GM18511 (cell line): ENCODE data around the gene SPDEF.

Experiments
- ATAC-seq: cut with Tn5 transposase; IDR thresholded peaks from one replicate; pipeline ENCODE4 v1.9.1; 2021; ENCODE audit warnings: mild to moderate bottlenecking, moderate library complexity; ENCODE audit not compliant: unreplicated experiment

Gene SPDEF

GRCh38 chr6:34517461-34517881, 38.7 kb downstream of the SPDEF start:
- ATAC-seq = no peak

- ATAC-seq = no peak
Observed at GRCh38 chr6:34516391-34517324, 39.5 kb downstream of the SPDEF start.

GRCh38 chr6:34515473-34516387, 40.4 kb downstream of the SPDEF start:
- ATAC-seq = no peak

- no peak for ATAC-seq
Observed at GRCh38 chr6:34514593-34515472, 41.3 kb downstream of the SPDEF start.

GRCh38 chr6:34514112-34514511, 42.0 kb downstream of the SPDEF start:
- ATAC-seq = no peak

- ATAC-seq = no peak
Observed at GRCh38 chr6:34513646-34514045, 42.5 kb downstream of the SPDEF start.

GRCh38 chr6:34512738-34513115, 43.4 kb downstream of the SPDEF start:
- ATAC-seq = no peak

GRCh38 chr6:34511915-34512737, 44.0 kb downstream of the SPDEF start:
- no peak for ATAC-seq

DNA sequence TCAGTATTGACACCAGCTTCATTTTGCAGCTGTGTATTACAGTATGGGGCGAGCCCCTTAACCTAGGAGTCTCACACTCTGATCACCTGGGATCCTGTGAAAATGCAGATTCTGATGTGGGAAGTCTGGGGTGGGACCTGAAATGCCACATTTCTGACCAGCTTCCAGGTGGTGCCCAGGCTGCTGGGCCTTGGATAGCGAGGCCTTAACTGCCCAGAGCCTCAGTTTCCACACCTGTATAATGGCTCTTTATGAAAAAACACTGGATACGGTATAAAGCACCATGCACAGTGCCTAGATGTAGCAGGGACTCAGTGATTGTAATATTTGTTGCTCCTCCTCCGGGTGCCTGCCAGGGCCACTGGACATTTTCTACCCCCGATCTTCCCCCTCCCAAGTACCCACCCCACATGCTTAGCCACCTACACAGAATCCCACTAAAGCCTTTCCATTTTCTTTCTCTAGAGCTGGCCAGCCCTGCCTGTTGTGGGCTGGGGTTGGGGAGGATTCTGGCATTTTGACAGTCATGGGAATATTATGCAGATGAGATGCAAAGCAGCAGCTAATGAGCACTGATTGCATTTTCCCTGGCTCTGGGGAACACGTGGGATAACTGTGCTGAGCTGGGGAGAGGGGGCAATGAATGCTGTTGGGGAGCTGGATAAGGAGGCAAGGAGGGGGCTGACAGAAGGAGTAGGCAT, 44.8 kb downstream of the SPDEF start:
- ATAC-seq = no peak

DNA sequence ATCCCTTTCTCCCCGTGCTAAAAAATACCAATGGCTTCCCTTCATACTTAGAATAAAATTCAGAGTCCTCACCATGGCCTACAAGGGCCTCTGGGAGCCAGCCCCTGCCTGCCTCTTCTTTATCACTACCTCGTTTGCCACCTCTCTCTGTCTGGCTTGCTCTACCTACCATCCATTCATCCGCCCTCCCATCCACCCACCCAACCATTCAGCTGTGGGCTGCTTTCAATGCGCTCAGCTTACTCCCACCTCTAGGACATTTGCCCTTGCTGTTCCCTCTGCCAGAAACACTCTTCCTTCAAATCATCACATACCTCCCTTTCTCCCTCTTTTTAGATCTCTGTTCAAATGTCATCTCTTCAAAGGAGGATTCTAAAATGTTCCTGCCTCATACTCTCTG, 45.8 kb downstream of the SPDEF start:
- no peak for ATAC-seq

GRCh38 chr6:34509782-34510181, 46.3 kb downstream of the SPDEF start:
- ATAC-seq = no peak

DNA sequence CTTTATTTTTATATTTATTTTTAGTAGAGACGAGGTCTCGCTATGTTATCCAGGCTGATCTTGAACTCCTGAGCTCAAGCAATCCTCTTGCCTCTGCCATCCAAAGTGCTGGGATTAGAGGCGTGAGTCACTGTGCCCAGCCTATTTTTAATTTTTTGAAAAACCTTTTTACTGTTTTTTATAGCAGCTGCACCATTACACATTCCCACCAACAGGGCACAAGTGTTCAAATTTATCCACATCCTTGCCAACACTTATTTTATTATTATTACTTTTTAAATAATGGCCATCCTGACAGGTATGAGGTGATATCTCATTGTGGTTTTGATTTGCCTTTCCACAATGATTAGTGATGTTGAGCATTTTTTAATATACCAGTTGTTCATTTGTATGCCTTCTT, 47.7 kb downstream of the SPDEF start:
- ATAC-seq = no peak

DNA sequence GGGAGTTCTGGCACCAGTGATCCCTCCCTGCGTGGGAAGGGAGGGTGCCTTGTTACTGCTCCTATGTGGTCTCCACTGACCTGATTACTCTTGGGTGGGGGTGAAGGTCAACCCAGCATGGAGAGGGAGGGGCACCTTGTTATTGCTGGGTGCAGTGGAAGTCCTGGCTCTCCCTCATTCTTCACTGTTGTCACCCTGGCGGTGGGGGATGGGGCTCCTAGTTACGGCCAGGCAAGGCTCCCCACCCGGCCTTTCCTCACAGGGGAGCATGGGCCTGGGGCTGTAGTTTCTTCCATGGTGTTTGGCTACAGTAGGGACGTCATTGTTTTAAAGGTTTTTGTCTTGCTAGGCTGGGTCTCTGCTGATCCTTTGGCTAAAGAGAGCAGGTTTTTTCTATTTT, 49.4 kb downstream of the SPDEF start:
- no peak for ATAC-seq

DNA sequence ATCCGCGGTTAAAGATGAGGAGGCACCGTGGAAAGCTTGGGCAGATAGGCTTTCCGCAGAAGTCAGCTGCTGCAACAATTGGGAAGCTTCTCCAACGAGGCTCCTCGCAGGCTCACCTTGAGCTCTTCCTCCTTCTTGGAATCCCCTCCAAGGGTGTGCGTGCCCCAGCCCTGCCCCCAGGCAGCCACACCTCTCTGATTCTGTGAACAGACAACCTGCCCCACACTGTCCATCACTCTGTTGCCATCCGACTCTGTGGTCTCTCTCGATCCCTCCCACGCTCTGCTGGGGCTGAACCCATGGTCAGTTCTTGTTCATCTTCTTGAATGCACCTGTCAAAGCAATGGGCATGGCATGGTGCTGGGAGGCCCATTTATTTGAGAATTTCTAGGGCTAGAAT, 58.7 kb downstream of the SPDEF start:
- no peak for ATAC-seq

DNA sequence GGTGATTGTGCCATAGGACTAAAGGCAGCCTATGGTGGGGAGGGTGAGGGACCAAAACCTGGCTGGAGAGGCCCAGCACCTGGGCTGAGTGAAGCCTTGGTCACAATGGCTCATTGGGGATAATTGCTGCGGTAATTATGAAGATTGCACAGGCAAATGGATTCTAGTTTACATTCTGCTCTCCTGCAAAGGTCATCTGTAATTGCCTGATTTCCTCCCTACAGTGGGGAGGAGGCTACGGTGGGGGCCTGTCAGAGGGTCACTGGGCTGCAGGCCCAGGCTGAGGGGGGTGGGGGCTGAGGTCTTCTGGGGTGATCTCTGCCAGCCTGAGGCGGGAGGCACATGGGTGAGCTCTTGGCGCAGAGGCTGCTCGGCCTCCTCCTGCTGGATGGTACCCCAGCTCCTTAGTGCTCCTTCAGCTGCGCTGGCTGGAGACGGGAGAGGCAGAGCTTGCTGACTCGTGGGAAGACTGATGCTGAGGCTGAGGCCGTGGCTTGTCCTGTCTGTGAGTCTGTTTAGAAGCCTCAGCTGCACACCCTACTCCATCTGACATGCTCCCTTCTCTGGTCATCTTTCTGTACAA, 59.9 kb downstream of the SPDEF start:
- ATAC-seq = no peak

DNA sequence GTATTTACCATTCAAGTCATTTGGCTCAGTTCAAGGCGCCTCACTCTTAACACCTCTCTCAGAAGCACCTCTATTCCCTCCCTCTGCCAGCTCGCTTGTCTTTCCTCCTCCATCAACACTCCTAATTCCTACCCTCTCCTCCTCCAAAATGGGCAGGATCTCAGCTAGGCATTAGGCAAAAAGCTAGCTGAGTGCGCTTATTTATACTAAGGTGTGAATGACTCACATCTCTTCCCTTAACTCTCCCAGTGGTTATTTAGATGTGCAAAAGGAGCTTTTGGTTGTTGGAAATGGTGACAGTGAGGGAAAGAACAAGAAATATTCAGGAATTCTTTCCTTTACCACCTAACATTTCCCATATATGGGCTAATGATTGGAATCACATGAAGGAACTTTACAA, 61.2 kb downstream of the SPDEF start:
- ATAC-seq = no peak

DNA sequence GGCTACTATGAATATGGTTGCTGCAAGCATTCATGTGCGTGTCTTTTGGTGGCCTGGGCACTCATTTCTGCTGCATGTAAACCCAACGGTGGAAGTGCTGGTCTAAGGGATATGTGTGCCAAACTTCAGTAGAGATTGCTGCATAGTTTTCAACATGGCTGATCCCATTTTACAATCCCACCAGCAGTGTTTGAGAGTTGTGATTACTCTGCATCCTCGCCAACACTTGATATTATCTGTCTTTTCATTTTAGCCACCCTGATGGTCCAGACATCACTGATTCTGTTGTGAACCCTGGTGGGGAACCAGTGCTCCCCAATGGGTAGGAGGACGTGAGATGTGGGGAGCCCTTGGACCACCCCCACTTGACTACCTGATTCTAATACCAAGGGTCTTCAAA, 62.8 kb downstream of the SPDEF start:
- ATAC-seq = no peak

GRCh38 chr6:34491091-34491430, 65.1 kb downstream of the SPDEF start:
- no peak for ATAC-seq
